MM.1S (cell line): ENCODE measurements around the gene PA2G4.
"Not testable (repeated sequence)": the region's sequence is repeated elsewhere in the genome, so short reads cannot be mapped to it uniquely, and the experiment has no call there.

Experiments
- DNase-seq: peaks from one replicate; pipeline ENCODE4 v3.0.0-alpha.2; 2015
- H2AFZ ChIP-seq: fragments of 300-600 bp; sonication (generic); 2 replicates; pipeline ENCODE4 v1.6.0; 2016; ENCODE audit warnings: antibody characterized with exemption, low read length
- H3F3A ChIP-seq: fragments of 300-600 bp; sonication (generic); 2 replicates; pipeline ENCODE4 v1.6.1; 2016; ENCODE audit warnings: mild to moderate bottlenecking, antibody characterized with exemption, low read length, moderate library complexity, mixed read lengths; ENCODE audit not compliant: insufficient read depth
- H3K27ac ChIP-seq: fragments of 300-600 bp; sonication (generic); 2 replicates; pipeline ENCODE4 v1.5.1; 2016; ENCODE audit warnings: mild to moderate bottlenecking, low read length
- H3K27me3 ChIP-seq: fragments of 300-600 bp; sonication (generic); replicated peaks from 2 replicates; pipeline ENCODE4 v1.6.0; 2016; ENCODE audit warnings: low read length; ENCODE audit not compliant: insufficient read depth
- H3K36me3 ChIP-seq: fragments of 300-600 bp; sonication (generic); replicated peaks from 2 replicates; pipeline ENCODE4 v1.6.1; 2016; ENCODE audit warnings: mild to moderate bottlenecking, low read length, mixed read lengths; ENCODE audit not compliant: insufficient read depth
- H3K4me1 ChIP-seq: fragments of 300-600 bp; sonication (generic); 2 replicates; pipeline ENCODE4 v1.6.1; 2016; ENCODE audit warnings: low read length, mixed read lengths
- H3K4me2 ChIP-seq: fragments of 300-600 bp; sonication (generic); 2 replicates; pipeline ENCODE4 v1.6.0; 2016; ENCODE audit warnings: low read depth, low read length
- H3K4me3 ChIP-seq: fragments of 300-600 bp; sonication (generic); 2 replicates; pipeline ENCODE4 v1.5.1; 2016; ENCODE audit warnings: low read length, mixed read lengths
- H3K79me2 ChIP-seq: fragments of 300-600 bp; sonication (generic); 2 replicates; pipeline ENCODE4 v1.6.1; 2016; ENCODE audit warnings: mixed run types, low read length, mixed read lengths
- H3K9ac ChIP-seq: fragments of 300-600 bp; sonication (generic); 2 replicates; pipeline ENCODE4 v1.6.1; 2016; ENCODE audit warnings: low read length, mixed read lengths
- H3K9me2 ChIP-seq: fragments of 300-600 bp; sonication (generic); replicated peaks from 2 replicates; pipeline ENCODE4 v1.6.1; 2016; ENCODE audit warnings: mild to moderate bottlenecking, low read length, mixed read lengths; ENCODE audit not compliant: insufficient read depth
- H3K9me3 ChIP-seq: fragments of 300-600 bp; sonication (generic); replicated peaks from 2 replicates; pipeline ENCODE4 v1.6.1; 2016; ENCODE audit warnings: mild to moderate bottlenecking, low read length, mixed read lengths; ENCODE audit not compliant: insufficient read depth
- H4K20me1 ChIP-seq: fragments of 300-600 bp; sonication (generic); 2 replicates; pipeline ENCODE4 v1.6.1; 2016; ENCODE audit warnings: mild to moderate bottlenecking, low read length, moderate library complexity, mixed read lengths; ENCODE audit not compliant: insufficient read depth
- EZH2 ChIP-seq: fragments of 300-600 bp; sonication (generic); optimal IDR thresholded peaks from 2 replicates; pipeline ENCODE3; 2017; ENCODE audit warnings: low read depth, mild to moderate bottlenecking, antibody characterized with exemption, low read length, mixed read lengths
- EZH2phosphoT487 ChIP-seq: fragments of 300-600 bp; sonication (generic); IDR thresholded peaks from 2 replicates; pipeline ENCODE4 v1.6.1; 2018; ENCODE audit warnings: antibody characterized with exemption, low read length
- TF ChIP-seq, protein P1 (sequence below): fragments of 300-600 bp; sonication (generic); IDR thresholded peaks from 2 replicates; pipeline ENCODE4 v1.5.1; 2016; ENCODE audit warnings: antibody characterized with exemption, low read length, mixed read lengths

Gene PA2G4

DNA sequence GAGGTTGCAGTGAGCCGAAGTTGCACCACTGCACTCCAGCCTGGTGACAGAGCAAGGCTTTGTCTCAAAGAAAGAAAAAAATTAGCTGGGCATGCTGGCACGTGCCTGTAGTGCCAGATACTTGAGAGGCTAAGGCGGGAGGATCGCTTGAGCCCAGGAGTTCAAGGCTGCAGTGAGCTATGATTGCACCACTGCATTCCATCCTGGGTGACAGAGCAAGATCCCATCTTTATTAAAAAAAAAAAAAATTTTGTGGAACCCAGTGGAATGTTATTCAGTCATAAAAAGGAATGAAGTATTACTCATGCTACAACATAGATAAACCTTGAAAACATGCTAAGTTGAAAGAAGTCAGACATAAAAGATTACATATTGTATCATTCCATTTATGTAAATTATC, 32.7 kb upstream of the PA2G4 start:
- H4K20me1 ChIP-seq: no peaks in the 10 kb centered on the region
- H3K9me3 ChIP-seq: no peaks in the 10 kb centered on the region
- no peak overlapping the region for H3K4me2 ChIP-seq
- H3K4me1 ChIP-seq: no peaks in the 10 kb centered on the region
- H3K36me3 ChIP-seq: no peaks in the 10 kb centered on the region
- H3K79me2 ChIP-seq: no peaks in the 10 kb centered on the region
- H2AFZ ChIP-seq: no peak overlapping the region
- no peak overlapping the region for H3K4me3 ChIP-seq
- H3K27me3 ChIP-seq: no peaks in the 10 kb centered on the region
- no peak overlapping the region for H3K9ac ChIP-seq
- no peaks in the 10 kb centered on the region for H3K9me2 ChIP-seq
- no peaks in the 10 kb centered on the region for H3F3A ChIP-seq
- TF ChIP-seq EZH2phosphoT487: no peak
- TF ChIP-seq, protein P1, sequence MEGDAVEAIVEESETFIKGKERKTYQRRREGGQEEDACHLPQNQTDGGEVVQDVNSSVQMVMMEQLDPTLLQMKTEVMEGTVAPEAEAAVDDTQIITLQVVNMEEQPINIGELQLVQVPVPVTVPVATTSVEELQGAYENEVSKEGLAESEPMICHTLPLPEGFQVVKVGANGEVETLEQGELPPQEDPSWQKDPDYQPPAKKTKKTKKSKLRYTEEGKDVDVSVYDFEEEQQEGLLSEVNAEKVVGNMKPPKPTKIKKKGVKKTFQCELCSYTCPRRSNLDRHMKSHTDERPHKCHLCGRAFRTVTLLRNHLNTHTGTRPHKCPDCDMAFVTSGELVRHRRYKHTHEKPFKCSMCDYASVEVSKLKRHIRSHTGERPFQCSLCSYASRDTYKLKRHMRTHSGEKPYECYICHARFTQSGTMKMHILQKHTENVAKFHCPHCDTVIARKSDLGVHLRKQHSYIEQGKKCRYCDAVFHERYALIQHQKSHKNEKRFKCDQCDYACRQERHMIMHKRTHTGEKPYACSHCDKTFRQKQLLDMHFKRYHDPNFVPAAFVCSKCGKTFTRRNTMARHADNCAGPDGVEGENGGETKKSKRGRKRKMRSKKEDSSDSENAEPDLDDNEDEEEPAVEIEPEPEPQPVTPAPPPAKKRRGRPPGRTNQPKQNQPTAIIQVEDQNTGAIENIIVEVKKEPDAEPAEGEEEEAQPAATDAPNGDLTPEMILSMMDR: no peak
- no peak for TF ChIP-seq EZH2
- H3K27ac ChIP-seq: no peak overlapping the region
- no peak for DNase-seq

DNA sequence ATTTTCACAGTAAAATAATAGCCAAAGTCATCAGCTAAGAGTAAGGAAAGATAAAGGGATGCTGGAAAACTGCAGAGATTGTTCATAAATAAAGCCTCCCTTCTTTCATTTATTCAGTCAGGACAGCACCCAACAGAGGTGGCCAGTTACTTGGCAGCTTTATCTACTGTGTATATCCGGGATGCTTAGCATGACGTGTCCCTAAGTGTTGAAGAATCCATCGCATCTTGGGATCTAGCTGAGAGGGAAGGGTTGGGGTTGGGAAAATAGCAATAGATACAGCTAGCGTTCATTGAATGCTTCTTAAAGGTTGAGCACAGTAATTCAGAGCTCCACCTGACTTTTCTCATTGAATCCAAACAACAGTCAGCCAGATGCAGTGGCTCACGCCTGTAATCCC, 30.0 kb upstream of the PA2G4 start:
- no peak overlapping the region for H3K27ac ChIP-seq
- H3K9me2 ChIP-seq: no peaks in the 10 kb centered on the region
- peaks cover 8% of the 10 kb centered on the region for H3F3A ChIP-seq
- no peaks in the 10 kb centered on the region for H4K20me1 ChIP-seq
- H3K27me3 ChIP-seq: no peaks in the 10 kb centered on the region
- DNase-seq: no peak
- no peaks in the 10 kb centered on the region for H3K79me2 ChIP-seq
- TF ChIP-seq, protein P1: no peak
- no peak for TF ChIP-seq EZH2
- TF ChIP-seq EZH2phosphoT487: no peak
- H3K4me1 ChIP-seq: no peaks in the 10 kb centered on the region
- no peaks in the 10 kb centered on the region for H3K36me3 ChIP-seq
- no peak overlapping the region for H3K9ac ChIP-seq
- H3K9me3 ChIP-seq: no peaks in the 10 kb centered on the region
- H3K4me3 ChIP-seq: no peak overlapping the region
- H3K4me2 ChIP-seq: no peak overlapping the region
- no peak overlapping the region for H2AFZ ChIP-seq

DNA sequence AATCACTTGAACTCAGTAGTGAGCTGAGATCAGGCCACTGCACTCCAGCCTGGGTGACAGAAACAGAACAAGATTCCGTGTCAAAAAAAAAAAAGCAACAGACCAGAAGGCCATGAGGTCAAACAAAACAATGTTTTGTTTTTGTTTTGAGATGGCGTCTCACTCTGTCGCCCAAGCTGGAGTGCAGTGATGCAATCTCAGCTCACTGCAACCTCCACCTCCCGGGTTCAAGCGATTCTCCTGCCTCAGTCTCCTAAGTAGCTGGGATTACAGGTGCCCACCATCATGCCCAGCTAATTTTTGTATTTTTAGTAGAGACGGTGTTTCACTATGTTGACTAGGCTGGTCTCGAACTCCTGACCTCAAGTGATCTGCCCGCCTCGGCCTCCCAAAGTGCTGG, 26.4 kb upstream of the PA2G4 start:
- H3K9me3 ChIP-seq, H3K4me3 ChIP-seq, H3K4me2 ChIP-seq, H3F3A ChIP-seq, H3K36me3 ChIP-seq, H4K20me1 ChIP-seq, H2AFZ ChIP-seq, DNase-seq, H3K27ac ChIP-seq, H3K79me2 ChIP-seq, H3K4me1 ChIP-seq, H3K9me2 ChIP-seq, H3K9ac ChIP-seq: not testable (repeated sequence)
- peaks cover 23% of the 10 kb centered on the region for H3K27me3 ChIP-seq

DNA sequence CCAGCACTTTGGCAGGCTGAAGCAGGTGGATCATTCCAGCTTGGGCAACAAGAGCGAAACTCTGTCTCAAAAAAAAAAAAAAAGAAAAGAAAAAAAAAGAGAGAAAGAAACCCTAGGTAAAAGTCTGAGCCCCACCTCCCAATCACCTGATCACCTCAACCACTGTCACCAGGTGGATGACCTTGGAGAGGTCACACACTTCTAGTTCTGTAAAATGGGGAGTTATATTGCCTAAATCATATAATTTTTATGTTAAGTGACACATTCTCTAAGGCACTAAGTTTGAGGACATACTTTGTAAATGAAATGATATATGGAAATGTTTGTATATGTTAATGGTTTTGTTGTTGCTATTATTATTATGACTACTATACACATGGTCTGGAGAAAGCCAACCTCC, 25.9 kb upstream of the PA2G4 start:
- H3K79me2 ChIP-seq: no peaks in the 10 kb centered on the region
- no peak overlapping the region for H3K9ac ChIP-seq
- no peaks in the 10 kb centered on the region for H3K36me3 ChIP-seq
- H3K9me3 ChIP-seq: no peaks in the 10 kb centered on the region
- peaks cover 28% of the 10 kb centered on the region for H3K27me3 ChIP-seq
- peak overlapping the region; percentile 91; the same call in 1 of the 2 replicates for H3K4me2 ChIP-seq
- no peak overlapping the region for H2AFZ ChIP-seq
- no peak overlapping the region for H3K27ac ChIP-seq
- no peaks in the 10 kb centered on the region for H3K4me1 ChIP-seq
- DNase-seq: no peak
- H3K9me2 ChIP-seq: no peaks in the 10 kb centered on the region
- H4K20me1 ChIP-seq: no peaks in the 10 kb centered on the region
- H3K4me3 ChIP-seq: no peak overlapping the region
- peaks cover 8% of the 10 kb centered on the region for H3F3A ChIP-seq
- no peak for TF ChIP-seq EZH2phosphoT487
- no peak for TF ChIP-seq EZH2
- TF ChIP-seq, protein P1: no peak
